ENCODE measurements around the gene SH3PXD2B. TPM values are rescaled to one million over a fixed set of nuclear protein-coding genes. Genes with fewer than 3 reads are reported as not detected.
"Not testable (repeated sequence)": the region's sequence is repeated elsewhere in the genome, so short reads cannot be mapped to it uniquely, and the experiment has no call there.

The SH3PXD2B gene
- total RNA-seq, 1 experiment from 2014 or later, result 47.7 TPM

DNA sequence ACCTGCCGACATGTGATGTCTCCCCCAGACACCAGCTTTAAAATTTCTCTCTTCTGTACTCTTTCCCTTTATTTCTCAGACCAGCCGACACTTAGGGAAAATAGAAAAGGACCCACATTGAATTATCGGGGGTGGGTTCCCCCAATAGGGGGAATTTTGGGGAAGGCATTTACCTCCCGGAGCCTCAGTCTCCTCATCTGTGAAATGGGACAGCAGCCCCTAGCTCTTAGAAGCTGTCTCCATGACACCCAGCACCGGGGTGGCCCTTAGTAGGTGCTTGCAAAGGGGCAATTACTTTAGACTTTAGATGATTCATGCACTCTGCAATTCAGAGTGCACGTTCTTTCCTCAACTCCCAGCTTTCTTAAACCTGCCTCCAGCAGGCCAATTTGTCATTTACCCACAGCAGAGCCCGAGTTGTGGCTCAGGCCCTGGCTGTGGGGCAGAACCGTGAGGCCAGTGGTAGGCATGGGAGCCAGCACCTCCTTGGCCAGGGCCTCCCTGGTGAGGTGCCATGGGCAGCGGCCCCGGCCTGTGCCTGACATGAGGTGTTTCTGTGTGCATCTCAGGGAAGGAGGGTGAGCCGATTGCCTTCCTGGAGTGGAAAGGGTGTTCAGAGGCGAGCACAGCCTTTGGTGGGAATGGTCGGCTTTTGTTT is 51.7 kb downstream of the SH3PXD2B start:
- Histone ChIP-seq H3K36me3 (replicated peaks; ENCODE audit: control insufficient read depth, insufficient read depth, low read length) (peaks cover 18% of the 10 kb centered on the region), H3K27me3 (ENCODE audit: control insufficient read depth, insufficient read depth, low read length) (no peaks in the 10 kb centered on the region), H3K4me3 (ENCODE audit: insufficient read depth, low read depth, low read length) (no peak overlapping the region)
- DNase-seq, result no peak

DNA sequence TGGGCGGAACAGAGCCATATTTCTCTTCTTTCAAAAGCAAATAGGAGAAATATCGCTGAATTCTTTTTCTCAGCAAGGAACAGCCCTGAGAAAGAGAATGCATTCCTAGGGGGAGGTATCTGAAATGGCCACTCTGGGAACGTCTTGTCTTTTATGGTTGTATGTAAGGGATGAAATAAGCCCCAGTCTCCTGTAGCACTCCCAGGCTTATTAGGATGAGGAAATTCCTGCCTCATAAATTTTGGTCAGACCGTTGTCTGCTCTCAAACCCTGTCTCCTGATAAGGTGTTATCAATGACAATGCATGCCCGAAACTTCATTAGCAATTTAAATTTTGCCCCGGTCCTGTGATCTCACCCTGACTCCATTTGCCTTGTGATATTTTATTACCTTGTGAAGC is 52.3 kb downstream of the SH3PXD2B start:
- DNase-seq; H3K4me3 ChIP-seq (ENCODE audit: insufficient read depth, low read depth, low read length); H3K27me3 ChIP-seq (ENCODE audit: control insufficient read depth, insufficient read depth, low read length): not testable (repeated sequence)
- peaks cover 15% of the 10 kb centered on the region for H3K36me3 ChIP-seq (replicated peaks; ENCODE audit: control insufficient read depth, insufficient read depth, low read length)

DNA sequence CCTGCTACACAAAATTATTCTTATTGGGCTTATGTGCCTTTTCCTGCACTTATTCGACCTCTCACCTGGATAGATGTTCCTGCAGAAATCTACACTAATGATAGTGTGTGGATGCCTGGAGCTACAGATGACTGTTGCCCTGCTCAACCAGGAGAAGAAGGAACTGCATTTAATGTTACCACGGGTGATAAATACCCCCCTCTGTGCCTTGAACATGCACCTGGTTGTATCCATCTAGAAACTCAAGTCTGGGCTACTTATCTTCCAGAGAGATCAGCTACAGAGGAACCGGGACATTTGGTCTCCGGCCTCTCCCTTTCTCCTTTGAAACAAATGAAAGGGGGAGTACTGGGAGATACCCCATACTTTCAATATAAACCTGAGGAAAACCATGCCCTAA is 54.5 kb downstream of the SH3PXD2B start:
- Histone ChIP-seq H3K27me3 (ENCODE audit: control insufficient read depth, insufficient read depth, low read length) (no peaks in the 10 kb centered on the region), H3K36me3 (replicated peaks; ENCODE audit: control insufficient read depth, insufficient read depth, low read length) (peaks cover 5% of the 10 kb centered on the region), H3K4me3 (ENCODE audit: insufficient read depth, low read depth, low read length) (no peak overlapping the region)
- DNase-seq, result no peak

DNA sequence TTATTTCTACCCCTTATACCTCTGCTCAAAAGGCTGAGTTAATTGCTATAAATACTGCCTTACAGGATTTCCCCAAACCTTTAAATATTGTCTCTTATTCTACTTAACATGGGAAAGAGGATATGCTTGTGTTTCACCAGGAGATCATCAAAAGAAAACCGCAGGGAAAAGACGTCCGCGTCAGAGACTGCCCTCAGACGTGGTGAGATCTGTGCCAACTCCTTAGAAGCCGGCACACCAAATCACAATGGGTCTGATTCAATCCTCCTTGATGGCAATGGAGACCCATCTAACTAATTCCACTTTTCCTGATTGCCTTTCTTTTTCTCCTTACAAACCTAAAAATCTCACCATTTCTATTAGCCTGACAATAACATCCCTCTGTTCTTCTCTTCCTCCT is 55.0 kb downstream of the SH3PXD2B start:
- no peak overlapping the region for H3K4me3 ChIP-seq (ENCODE audit: insufficient read depth, low read depth, low read length)
- peaks cover 5% of the 10 kb centered on the region for H3K36me3 ChIP-seq (replicated peaks; ENCODE audit: control insufficient read depth, insufficient read depth, low read length)
- DNase-seq, result no peak
- H3K27me3 ChIP-seq (ENCODE audit: control insufficient read depth, insufficient read depth, low read length), result no peaks in the 10 kb centered on the region

DNA sequence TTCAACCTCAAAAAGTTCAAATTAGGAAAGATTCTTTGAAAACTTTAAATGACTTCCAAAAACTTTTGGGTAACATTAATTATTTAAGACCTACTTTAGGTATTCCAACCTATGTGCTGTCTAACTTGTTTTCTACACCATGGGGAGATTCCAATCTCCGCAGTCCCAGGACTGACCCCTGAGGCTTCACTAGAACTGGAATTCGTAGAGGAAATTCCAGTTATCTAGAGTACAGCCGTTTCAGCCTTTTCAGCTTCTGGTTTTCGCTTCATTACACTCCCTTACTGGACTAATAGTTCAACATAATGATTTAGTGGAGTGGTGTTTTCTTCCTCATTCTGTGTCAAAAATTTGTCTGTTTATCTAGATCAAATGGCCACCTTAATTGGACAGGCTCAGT is 55.7 kb downstream of the SH3PXD2B start:
- not testable (repeated sequence) for DNase-seq; H3K27me3 ChIP-seq (ENCODE audit: control insufficient read depth, insufficient read depth, low read length); H3K36me3 ChIP-seq (replicated peaks; ENCODE audit: control insufficient read depth, insufficient read depth, low read length); H3K4me3 ChIP-seq (ENCODE audit: insufficient read depth, low read depth, low read length)

- not testable (repeated sequence) for DNase-seq; H3K36me3 ChIP-seq (replicated peaks; ENCODE audit: control insufficient read depth, insufficient read depth, low read length); H3K4me3 ChIP-seq (ENCODE audit: insufficient read depth, low read depth, low read length); H3K27me3 ChIP-seq (ENCODE audit: control insufficient read depth, insufficient read depth, low read length)
These were observed 57.3 kb downstream of the SH3PXD2B start for GRCh38 chr5:172396994-172397393.

DNA sequence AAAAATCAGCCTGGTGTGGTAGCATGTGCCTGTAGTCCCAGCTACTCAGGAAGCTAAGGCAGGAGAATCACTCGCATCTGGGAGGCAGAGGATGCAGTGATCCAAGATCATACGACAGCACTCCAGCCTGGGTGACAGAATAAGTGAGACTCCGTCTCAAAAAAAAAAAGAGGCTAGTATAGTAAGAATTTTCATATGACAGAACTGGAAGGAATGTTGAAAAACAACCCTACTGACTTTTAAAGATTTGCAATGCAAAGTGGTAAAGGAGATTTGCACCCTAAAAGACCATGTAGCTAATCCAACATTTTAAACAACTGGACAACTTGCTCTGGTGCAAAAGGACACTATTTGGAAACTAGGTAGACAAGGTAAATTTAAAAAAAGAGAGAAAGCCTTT is 58.1 kb downstream of the SH3PXD2B start:
- no peak for DNase-seq
- no peak overlapping the region for H3K4me3 ChIP-seq (ENCODE audit: insufficient read depth, low read depth, low read length)
- H3K27me3 ChIP-seq (ENCODE audit: control insufficient read depth, insufficient read depth, low read length), result no peaks in the 10 kb centered on the region
- H3K36me3 ChIP-seq (replicated peaks; ENCODE audit: control insufficient read depth, insufficient read depth, low read length), result peaks cover 11% of the 10 kb centered on the region

DNA sequence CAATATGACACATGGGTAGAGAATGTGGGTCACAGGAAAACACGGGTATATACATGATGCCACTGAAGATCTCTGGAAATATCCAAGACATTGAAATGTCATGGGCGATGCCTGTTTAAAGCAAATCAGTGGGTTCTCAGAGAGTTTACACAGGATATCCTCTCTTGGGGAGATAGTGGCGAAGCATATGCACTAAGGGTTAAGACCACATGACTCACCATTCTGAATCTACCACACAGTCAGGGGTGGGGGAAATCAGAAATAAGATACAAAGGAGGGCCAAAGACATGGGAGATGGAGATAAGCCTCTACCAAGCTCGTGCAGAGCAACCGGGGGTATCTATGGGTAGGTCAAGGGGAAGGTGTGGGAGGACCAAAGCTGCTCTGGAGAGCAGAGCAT is 58.8 kb downstream of the SH3PXD2B start:
- DNase-seq, result no peak
- H3K4me3 ChIP-seq (ENCODE audit: insufficient read depth, low read depth, low read length), result no peak overlapping the region
- H3K36me3 ChIP-seq (replicated peaks; ENCODE audit: control insufficient read depth, insufficient read depth, low read length), result peaks cover 11% of the 10 kb centered on the region
- no peaks in the 10 kb centered on the region for H3K27me3 ChIP-seq (ENCODE audit: control insufficient read depth, insufficient read depth, low read length)

GRCh38 chr5:172389578-172390112 is 64.7 kb downstream of the SH3PXD2B start:
- peaks cover 16% of the 10 kb centered on the region for H3K36me3 ChIP-seq (replicated peaks; ENCODE audit: control insufficient read depth, insufficient read depth, low read length)
- no peak for DNase-seq
- no peaks in the 10 kb centered on the region for H3K27me3 ChIP-seq (ENCODE audit: control insufficient read depth, insufficient read depth, low read length)
- no peak overlapping the region for H3K4me3 ChIP-seq (ENCODE audit: insufficient read depth, low read depth, low read length)

GRCh38 chr5:172388246-172388733 is 66.0 kb downstream of the SH3PXD2B start:
- Histone ChIP-seq H3K27me3 (ENCODE audit: control insufficient read depth, insufficient read depth, low read length) (no peaks in the 10 kb centered on the region), H3K4me3 (ENCODE audit: insufficient read depth, low read depth, low read length) (no peak overlapping the region), H3K36me3 (replicated peaks; ENCODE audit: control insufficient read depth, insufficient read depth, low read length) (peaks cover 11% of the 10 kb centered on the region)
- no peak for DNase-seq

GRCh38 chr5:172385707-172386106 is 68.6 kb downstream of the SH3PXD2B start:
- H3K36me3 ChIP-seq (replicated peaks; ENCODE audit: control insufficient read depth, insufficient read depth, low read length), result peaks cover 20% of the 10 kb centered on the region
- H3K27me3 ChIP-seq (ENCODE audit: control insufficient read depth, insufficient read depth, low read length), result no peaks in the 10 kb centered on the region
- H3K4me3 ChIP-seq (ENCODE audit: insufficient read depth, low read depth, low read length), result no peak overlapping the region
- no peak for DNase-seq

DNA sequence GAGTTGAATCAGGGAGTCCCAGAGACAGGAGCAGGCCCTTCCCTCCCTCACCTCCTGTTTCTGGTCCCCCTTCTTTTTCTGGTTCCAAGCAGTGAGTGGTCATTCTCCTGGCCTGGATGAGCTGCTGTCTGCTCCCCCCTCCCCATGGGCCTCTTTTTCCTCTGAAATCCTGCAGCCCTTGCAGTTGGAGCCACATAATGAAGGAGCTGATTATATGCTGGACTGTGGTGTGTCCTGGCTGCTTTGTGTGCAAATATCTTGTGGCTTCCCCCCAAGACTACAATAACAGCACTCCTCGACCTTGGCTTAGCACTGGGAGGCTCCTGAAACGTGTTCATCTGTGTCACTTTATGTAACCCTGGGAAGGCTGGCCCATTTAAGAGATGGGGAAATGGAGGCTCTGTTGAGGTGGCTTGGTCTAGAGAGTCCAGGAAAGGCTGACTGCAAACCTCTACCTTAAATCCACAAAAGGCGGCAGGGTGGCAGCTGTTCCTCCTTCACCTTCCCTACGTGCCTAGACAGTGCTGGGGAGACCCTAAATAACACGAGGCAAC is 69.2 kb downstream of the SH3PXD2B start:
- H3K4me3 ChIP-seq (ENCODE audit: insufficient read depth, low read depth, low read length), result no peak overlapping the region
- H3K27me3 ChIP-seq (ENCODE audit: control insufficient read depth, insufficient read depth, low read length), result no peaks in the 10 kb centered on the region
- DNase-seq, result no peak
- peaks cover 21% of the 10 kb centered on the region for H3K36me3 ChIP-seq (replicated peaks; ENCODE audit: control insufficient read depth, insufficient read depth, low read length)

DNA sequence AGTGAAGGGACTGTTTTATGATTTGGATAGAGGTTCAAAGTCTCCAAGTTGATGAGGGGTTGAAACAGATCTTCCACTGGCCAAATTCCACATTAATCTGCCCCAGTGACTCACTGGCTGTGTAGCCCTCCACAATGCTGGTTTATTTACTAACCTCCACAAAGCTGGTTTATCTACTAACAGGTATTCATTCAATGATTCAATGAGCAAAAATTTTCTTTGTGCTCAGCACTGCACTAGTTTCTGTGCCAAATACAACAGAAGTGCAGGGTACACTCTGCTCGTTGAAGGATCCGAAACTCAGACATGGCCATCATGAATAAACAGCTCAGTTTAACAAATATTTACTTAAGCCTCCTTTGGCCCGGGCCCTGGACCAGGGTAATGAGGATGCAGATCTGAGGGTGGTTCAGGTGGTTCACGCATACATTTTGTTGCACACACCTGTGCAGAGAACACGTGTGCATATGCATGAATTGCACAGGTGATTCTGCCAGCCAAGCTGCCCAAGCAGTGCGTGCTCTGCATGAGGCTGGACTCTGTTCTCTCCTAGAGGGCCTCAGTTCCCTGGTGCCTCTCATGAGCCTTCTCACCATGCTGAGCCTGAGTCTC is 71.0 kb downstream of the SH3PXD2B start:
- peaks cover 27% of the 10 kb centered on the region for H3K36me3 ChIP-seq (replicated peaks; ENCODE audit: control insufficient read depth, insufficient read depth, low read length)
- H3K27me3 ChIP-seq (ENCODE audit: control insufficient read depth, insufficient read depth, low read length), result no peaks in the 10 kb centered on the region
- DNase-seq, result no peak
- H3K4me3 ChIP-seq (ENCODE audit: insufficient read depth, low read depth, low read length), result no peak overlapping the region

GRCh38 chr5:172380987-172381643 is 73.2 kb downstream of the SH3PXD2B start:
- H3K27me3 ChIP-seq (ENCODE audit: control insufficient read depth, insufficient read depth, low read length), result no peaks in the 10 kb centered on the region
- H3K36me3 ChIP-seq (replicated peaks; ENCODE audit: control insufficient read depth, insufficient read depth, low read length), result peaks cover 36% of the 10 kb centered on the region
- DNase-seq, result no peak
- H3K4me3 ChIP-seq (ENCODE audit: insufficient read depth, low read depth, low read length), result no peak overlapping the region
